CD4-positive, alpha-beta T cell (primary cell): ENCODE data around the gene USP17L17. TPM values are rescaled to one million over a fixed set of nuclear protein-coding genes. Genes with fewer than 3 reads are reported as not detected.
"Not testable (repeated sequence)": the region's sequence is repeated elsewhere in the genome, so short reads cannot be mapped to it uniquely, and the experiment has no call there.

Experiments
- ATAC-seq: fragments of 200-7000 bp; cut with Tn5 transposase; one replicate; pipeline ENCODE4 v1.10.0; 2022; ENCODE audit warnings: mild to moderate bottlenecking; ENCODE audit not compliant: poor library complexity
- CTCF ChIA-PET: fragments of 350-600 bp; sonication (Branson Sonifier 250); formaldehyde crosslinking; loops from one replicate; lab custom pipeline; 2021; ENCODE audit warnings: antibody characterized with exemption, inconsistent platforms; lab: Charles Lee
- POLR2A ChIA-PET: fragments of 350-600 bp; sonication (Branson Sonifier 250); formaldehyde crosslinking; loops from one replicate; lab custom pipeline; 2021; ENCODE audit warnings: antibody characterized with exemption, inconsistent platforms; lab: Charles Lee
- DNase-seq, 14 experiments: peaks; one replicate each; pipeline ENCODE4 v3.0.0-alpha.2; 2013 to 2020; ENCODE audit warnings: mixed read lengths in 2 of 14
- H3K27ac ChIP-seq, 2 donors: one replicate each; pipeline versions ENCODE4 v1.5.1 to v1.7.0; 2013; ENCODE audit warnings: low read length in 2 of 2, low read depth in 1 of 2, mild to moderate bottlenecking in 1 of 2
- H3K27me3 ChIP-seq, 2 experiments: 1 replicate in 1 of 2; 2 replicates in 1 of 2; pipeline versions ENCODE4 v1.6.1 to v1.7.0; 2013; ENCODE audit warnings: low read length in 2 of 2, control low read depth in 1 of 2, mild to moderate bottlenecking in 1 of 2, moderate library complexity in 1 of 2; ENCODE audit not compliant: insufficient read depth in 2 of 2, control insufficient read depth in 1 of 2
- H3K36me3 ChIP-seq: one replicate; pipeline ENCODE4 v1.6.1; 2013; ENCODE audit warnings: low read length, control low read depth; ENCODE audit not compliant: insufficient read depth
- H3K4me1 ChIP-seq: one replicate; pipeline ENCODE4 v1.6.1; 2013; ENCODE audit warnings: low read length, control low read depth; ENCODE audit not compliant: insufficient read depth
- H3K4me3 ChIP-seq: one replicate; pipeline ENCODE4 v1.5.1; 2013; ENCODE audit warnings: mild to moderate bottlenecking, low read length, moderate library complexity
- H3K9me3 ChIP-seq, 2 experiments: 1 replicate in 1 of 2; 2 replicates in 1 of 2; pipeline versions ENCODE4 v1.6.1 to v1.7.0; 2013; ENCODE audit warnings: low read length in 2 of 2, mild to moderate bottlenecking in 2 of 2, control low read depth in 1 of 2, moderate library complexity in 1 of 2; ENCODE audit not compliant: control insufficient read depth in 1 of 2, insufficient read depth in 1 of 2
- H3K27ac Mint-ChIP-seq: one replicate; pipeline ENCODE4 v1.8.0; 2020; ENCODE audit warnings: mixed read lengths
- H3K27me3 Mint-ChIP-seq: one replicate; pipeline ENCODE4 v1.8.0; 2021; ENCODE audit warnings: mixed read lengths
- H3K36me3 Mint-ChIP-seq: one replicate; pipeline ENCODE4 v1.8.0; 2021; ENCODE audit warnings: low read depth, mixed read lengths
- H3K4me1 Mint-ChIP-seq: one replicate; pipeline ENCODE4 v1.8.0; 2021; ENCODE audit warnings: low read depth, mixed read lengths
- H3K4me3 Mint-ChIP-seq: one replicate; pipeline ENCODE4 v1.8.0; 2020; ENCODE audit warnings: mild to moderate bottlenecking, mixed read lengths
- H3K9me3 Mint-ChIP-seq: one replicate; pipeline ENCODE4 v1.8.0; 2020; ENCODE audit warnings: mixed read lengths
- intact Hi-C, 2 experiments: fragments of 100-400 bp; cut with DNase I in 1 of 2; cut with micrococcal nuclease in 1 of 2; formaldehyde crosslinking; loops; one replicate each; pipeline versions ENCODE4 v1.15.1 to v1.9.0; 2023 to 2025; cut with DNase I, micrococcal nuclease
- total RNA-seq, 174 experiments: library from RNA in 2 of 174; stranded (reverse) in 2 of 174; gene quantifications; one replicate each; pipeline ENCODE4 v1.2.3 and lab custom pipeline; 2021 to 2026

The USP17L17 gene
- total RNA-seq, 2 experiments from 2014 or later = not detected

DNA sequence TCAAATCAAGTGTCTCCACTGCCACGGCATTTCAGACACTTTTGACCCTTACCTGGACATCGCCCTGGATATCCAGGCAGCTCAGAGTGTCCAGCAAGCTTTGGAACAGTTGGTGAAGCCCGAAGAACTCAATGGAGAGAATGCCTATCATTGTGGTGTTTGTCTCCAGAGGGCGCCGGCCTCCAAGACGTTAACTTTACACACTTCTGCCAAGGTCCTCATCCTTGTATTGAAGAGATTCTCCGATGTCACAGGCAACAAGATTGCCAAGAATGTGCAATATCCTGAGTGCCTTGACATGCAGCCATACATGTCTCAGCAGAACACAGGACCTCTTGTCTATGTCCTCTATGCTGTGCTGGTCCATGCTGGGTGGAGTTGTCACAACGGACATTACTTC lies 13.4 kb upstream of the USP17L17 start:
- POLR2A ChIA-PET = not testable (repeated sequence)

GRCh38 chr4:9234085-9234484 lies 9.6 kb upstream of the USP17L17 start, which contains the start of gene USP17L15:
Gene USP17L15 (plus strand): TSS chr4:9234385. CDS start chr4:9234385, 0 bp downstream.
- H3K27me3 ChIP-seq, H3K36me3 ChIP-seq, H3K36me3 Mint-ChIP-seq, CTCF ChIA-PET, H3K27me3 Mint-ChIP-seq, H3K4me3 Mint-ChIP-seq, H3K4me3 ChIP-seq, DNase-seq, H3K4me1 ChIP-seq, H3K9me3 ChIP-seq, intact Hi-C loops, H3K4me1 Mint-ChIP-seq, H3K27ac Mint-ChIP-seq, H3K9me3 Mint-ChIP-seq, POLR2A ChIA-PET, ATAC-seq, H3K27ac ChIP-seq: not testable (repeated sequence)

More for the DNA sequence above, 13.4 kb upstream of the USP17L17 start:
- H3K36me3 Mint-ChIP-seq, H3K9me3 ChIP-seq, H3K27ac ChIP-seq, H3K36me3 ChIP-seq, H3K27ac Mint-ChIP-seq, CTCF ChIA-PET, H3K4me3 ChIP-seq, H3K4me1 Mint-ChIP-seq, H3K27me3 ChIP-seq, ATAC-seq, H3K4me3 Mint-ChIP-seq, intact Hi-C loops, H3K4me1 ChIP-seq, H3K27me3 Mint-ChIP-seq, H3K9me3 Mint-ChIP-seq: not testable (repeated sequence)
- DNase-seq = peak in 1 of 14 experiments; percentile 24

DNA sequence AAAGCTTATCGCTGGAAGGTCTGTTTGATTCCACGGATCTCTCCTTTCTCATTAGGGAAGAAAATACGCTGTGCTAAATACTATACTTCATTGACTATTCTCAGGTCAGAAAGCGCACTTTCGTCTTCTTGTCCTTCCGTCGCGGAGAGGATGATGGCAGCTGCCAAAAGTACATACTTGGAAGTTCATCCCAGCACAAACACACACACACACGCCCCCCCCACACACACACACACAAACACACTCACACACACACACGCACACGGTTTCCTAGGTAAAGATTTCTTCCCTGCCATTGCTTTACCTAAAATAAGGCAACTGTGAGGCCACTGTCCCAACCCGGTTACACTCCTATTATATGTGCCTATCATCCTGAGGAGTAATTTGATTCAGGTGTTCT lies 5.2 kb upstream of the USP17L17 start:
- H3K9me3 Mint-ChIP-seq, ATAC-seq, intact Hi-C loops: not testable (repeated sequence)

GRCh38 chr4:9247953-9248680 lies 4.4 kb downstream of the USP17L17 start, which contains the start of gene USP17L18:
Gene USP17L18 (plus strand): TSS chr4:9248630. CDS start chr4:9248630, 0 bp downstream.
- peak in 5 of 14 experiments; percentile 0 to 33 (median 1) for DNase-seq
- H3K27ac ChIP-seq, POLR2A ChIA-PET, H3K27me3 Mint-ChIP-seq, H3K9me3 Mint-ChIP-seq, H3K4me3 ChIP-seq, H3K4me1 Mint-ChIP-seq, CTCF ChIA-PET, ATAC-seq, H3K4me1 ChIP-seq, H3K36me3 Mint-ChIP-seq, intact Hi-C loops, H3K4me3 Mint-ChIP-seq, H3K27ac Mint-ChIP-seq, H3K36me3 ChIP-seq, H3K27me3 ChIP-seq, H3K9me3 ChIP-seq: not testable (repeated sequence)

More for the DNA sequence above, 5.2 kb upstream of the USP17L17 start:
- H3K9me3 ChIP-seq, H3K27ac Mint-ChIP-seq, H3K36me3 ChIP-seq, H3K27me3 Mint-ChIP-seq, H3K36me3 Mint-ChIP-seq, H3K27me3 ChIP-seq, H3K4me1 Mint-ChIP-seq, H3K4me3 Mint-ChIP-seq, H3K4me3 ChIP-seq, H3K4me1 ChIP-seq, CTCF ChIA-PET, H3K27ac ChIP-seq, POLR2A ChIA-PET: not testable (repeated sequence)
- peak in 3 of 14 experiments; percentile 1 to 10 (median 6) for DNase-seq

DNA sequence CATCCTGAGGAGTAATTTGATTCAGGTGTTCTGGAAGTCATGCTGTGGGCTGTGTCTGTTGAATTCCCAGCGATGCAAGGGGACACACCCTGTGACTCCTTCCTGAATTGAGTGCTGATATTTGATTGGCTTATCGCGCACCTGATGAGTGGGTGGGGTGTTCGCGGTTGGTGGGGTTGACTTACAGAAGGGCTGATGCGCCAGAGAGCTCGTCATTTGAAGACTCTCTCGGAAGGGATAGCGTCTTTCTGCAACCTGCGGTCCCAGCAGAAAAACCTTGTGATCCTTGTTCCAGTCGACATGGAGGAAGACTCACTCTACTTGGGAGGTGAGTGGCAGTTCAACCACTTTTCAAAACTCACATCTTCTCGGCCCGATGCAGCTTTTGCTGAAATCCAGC lies 9.4 kb downstream of the USP17L17 start, which contains the start of gene USP17L19:
Gene USP17L19, plus strand, starts transcription at position 301 of the 400 bp plus-strand sequence. Its CDS starts 0 bp downstream, at position 301.
- ATAC-seq, H3K36me3 Mint-ChIP-seq, H3K27me3 ChIP-seq, CTCF ChIA-PET, H3K27ac Mint-ChIP-seq, intact Hi-C loops, POLR2A ChIA-PET, H3K4me1 Mint-ChIP-seq, H3K4me3 ChIP-seq, H3K4me1 ChIP-seq, H3K27ac ChIP-seq, DNase-seq, H3K4me3 Mint-ChIP-seq, H3K36me3 ChIP-seq, H3K27me3 Mint-ChIP-seq, H3K9me3 ChIP-seq, H3K9me3 Mint-ChIP-seq: not testable (repeated sequence)

- POLR2A ChIA-PET, H3K9me3 Mint-ChIP-seq, H3K4me1 ChIP-seq, H3K36me3 Mint-ChIP-seq, H3K4me3 Mint-ChIP-seq, H3K9me3 ChIP-seq, CTCF ChIA-PET, H3K36me3 ChIP-seq, H3K4me1 Mint-ChIP-seq, H3K27ac Mint-ChIP-seq, ATAC-seq, DNase-seq, H3K27me3 Mint-ChIP-seq, intact Hi-C loops, H3K4me3 ChIP-seq, H3K27me3 ChIP-seq, H3K27ac ChIP-seq: not testable (repeated sequence)
These were observed 14.1 kb downstream of the USP17L17 start, which contains the start of gene USP17L20 for GRCh38 chr4:9257824-9258223. Gene USP17L20 (plus strand): TSS chr4:9258124. CDS start chr4:9258124, 0 bp downstream.

DNA sequence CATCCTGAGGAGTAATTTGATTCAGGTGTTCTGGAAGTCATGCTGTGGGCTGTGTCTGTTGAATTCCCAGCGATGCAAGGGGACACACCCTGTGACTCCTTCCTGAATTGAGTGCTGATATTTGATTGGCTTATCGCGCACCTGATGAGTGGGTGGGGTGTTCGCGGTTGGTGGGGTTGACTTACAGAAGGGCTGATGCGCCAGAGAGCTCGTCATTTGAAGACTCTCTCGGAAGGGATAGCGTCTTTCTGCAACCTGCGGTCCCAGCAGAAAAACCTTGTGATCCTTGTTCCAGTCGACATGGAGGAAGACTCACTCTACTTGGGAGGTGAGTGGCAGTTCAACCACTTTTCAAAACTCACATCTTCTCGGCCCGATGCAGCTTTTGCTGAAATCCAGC lies 18.9 kb downstream of the USP17L17 start, which contains the start of gene USP17L21:
Gene USP17L21, plus strand, starts transcription at position 301 of the 400 bp plus-strand sequence. Its CDS starts 0 bp downstream, at position 301.
- H3K9me3 Mint-ChIP-seq, H3K27ac ChIP-seq, CTCF ChIA-PET, H3K4me1 ChIP-seq, H3K36me3 ChIP-seq, H3K27me3 Mint-ChIP-seq, H3K4me3 ChIP-seq, DNase-seq, H3K27me3 ChIP-seq, ATAC-seq, intact Hi-C loops, H3K9me3 ChIP-seq, POLR2A ChIA-PET, H3K36me3 Mint-ChIP-seq, H3K4me1 Mint-ChIP-seq, H3K27ac Mint-ChIP-seq, H3K4me3 Mint-ChIP-seq: not testable (repeated sequence)
